ENCODE measurements around the gene TMEM80.
"Not testable (repeated sequence)": the region's sequence is repeated elsewhere in the genome, so short reads cannot be mapped to it uniquely, and the experiment has no call there.

Gene TMEM80

DNA sequence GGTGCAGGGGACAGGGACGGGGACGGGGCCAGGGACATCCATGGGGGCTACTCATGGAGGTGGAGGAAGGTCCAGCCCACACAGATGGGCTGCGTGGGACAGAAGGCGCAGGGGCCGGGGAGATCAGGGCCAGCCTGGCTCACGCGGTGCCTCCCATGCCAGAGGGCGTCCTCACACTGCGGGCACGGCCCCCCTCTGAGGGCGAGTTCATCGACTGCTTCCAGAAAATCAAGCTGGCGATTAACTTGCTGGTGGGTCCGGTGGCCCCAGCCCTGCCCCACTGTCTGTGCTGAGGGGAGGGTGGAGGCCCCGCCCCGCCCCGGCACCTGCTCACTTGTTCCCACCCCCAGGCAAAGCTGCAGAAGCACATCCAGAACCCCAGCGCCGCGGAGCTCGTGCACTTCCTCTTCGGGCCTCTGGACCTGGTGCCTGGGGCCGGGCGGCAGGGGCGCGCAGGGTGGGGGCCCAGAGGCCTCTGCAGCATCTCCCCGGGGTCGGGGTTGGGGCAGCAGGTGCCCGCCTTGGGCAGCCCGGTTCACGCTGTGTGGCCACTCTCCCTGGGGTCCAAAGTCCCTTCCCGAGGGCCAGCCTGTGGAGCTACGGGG lies 26.2 kb downstream of the TMEM80 start:
- no peak for DNase-seq (ENCODE audit: low spot score)

DNA sequence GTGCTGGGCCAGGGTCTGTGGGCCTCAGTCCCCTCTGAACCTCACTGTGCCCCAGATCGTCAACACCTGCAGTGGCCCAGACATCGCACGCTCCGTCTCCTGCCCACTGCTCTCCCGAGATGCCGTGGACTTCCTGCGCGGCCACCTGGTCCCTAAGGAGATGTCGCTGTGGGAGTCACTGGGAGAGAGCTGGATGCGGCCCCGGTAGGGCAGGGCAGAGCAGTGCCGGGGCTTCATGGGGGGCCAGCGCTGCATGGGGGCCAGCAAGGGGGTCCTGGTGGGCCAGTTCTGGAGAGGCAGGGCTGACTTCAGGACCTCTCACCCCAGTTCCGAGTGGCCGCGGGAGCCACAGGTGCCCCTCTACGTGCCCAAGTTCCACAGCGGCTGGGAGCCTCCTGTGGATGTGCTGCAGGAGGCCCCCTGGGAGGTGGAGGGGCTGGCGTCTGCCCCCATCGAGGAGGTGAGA lies 26.8 kb downstream of the TMEM80 start:
- no peak for DNase-seq (ENCODE audit: low spot score)

DNA sequence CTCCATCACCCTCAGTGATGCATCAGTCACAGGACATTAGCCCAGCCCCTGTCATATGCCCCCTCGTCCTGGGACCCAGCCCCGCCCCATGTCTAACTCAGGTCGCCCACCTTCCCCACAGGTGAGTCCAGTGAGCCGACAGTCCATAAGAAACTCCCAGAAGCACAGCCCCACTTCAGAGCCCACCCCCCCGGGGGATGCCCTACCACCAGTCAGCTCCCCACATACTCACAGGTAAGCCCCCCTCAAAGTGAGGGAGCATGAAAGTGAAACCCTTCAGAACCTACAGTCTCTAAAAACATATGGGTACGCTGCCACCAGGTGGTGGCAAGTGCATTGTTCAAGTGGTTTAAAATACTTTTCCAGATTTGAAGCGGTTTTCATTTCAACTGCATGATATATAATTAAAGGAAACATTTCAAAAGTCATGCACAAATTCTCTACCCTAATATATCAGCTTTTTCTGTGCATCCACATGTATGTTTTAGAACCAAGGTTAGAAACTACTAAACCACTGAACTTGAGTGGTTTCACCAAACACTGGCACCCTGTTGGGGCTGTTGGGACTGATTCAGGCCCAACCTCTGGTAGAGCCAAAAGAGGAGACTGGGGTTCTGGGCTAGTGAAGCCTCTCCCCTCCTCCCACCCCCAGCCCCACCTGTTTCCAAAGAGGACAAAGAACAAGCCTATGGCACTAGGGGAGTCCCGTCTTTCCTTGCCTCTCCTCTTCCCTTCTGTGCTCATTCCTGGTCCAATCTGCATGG lies 27.7 kb downstream of the TMEM80 start:
- DNase-seq (ENCODE audit: low spot score): peak; percentile 68

DNA sequence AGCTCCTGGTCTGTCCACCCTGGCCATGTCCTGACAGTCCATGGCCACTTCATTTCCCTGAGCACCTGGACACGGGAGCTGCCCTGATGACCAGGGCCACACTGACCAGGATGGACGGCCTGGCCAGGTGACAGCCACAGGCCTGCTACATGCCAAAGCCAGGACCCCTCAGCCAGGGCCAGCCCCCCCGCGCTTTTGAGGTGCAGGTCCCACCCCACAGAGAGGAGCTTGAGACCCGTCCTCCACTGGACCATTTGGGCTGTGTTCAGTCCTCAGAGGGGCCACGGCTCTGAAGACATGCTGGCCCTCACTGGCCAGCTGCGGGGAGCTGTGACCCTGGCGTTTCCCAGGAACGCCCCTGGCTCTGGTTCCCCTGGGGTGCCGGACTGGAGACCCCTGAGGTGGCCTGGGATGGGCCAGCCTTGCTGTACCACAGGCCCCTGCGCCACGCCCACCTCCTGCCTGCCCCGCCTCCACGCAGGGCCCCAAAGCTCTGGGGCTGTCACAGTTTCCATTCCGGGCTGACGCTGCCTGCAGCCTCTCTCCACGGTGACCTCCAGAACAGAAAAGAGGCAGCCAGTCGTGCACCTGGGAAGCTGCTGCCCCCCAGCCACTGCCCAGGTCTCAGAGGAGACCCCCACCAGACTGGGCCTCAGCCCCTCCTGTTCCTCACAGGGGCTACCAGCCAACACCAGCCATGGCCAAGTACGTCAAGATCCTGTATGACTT lies 28.6 kb downstream of the TMEM80 start:
- DNase-seq (ENCODE audit: low spot score): no peak

DNA sequence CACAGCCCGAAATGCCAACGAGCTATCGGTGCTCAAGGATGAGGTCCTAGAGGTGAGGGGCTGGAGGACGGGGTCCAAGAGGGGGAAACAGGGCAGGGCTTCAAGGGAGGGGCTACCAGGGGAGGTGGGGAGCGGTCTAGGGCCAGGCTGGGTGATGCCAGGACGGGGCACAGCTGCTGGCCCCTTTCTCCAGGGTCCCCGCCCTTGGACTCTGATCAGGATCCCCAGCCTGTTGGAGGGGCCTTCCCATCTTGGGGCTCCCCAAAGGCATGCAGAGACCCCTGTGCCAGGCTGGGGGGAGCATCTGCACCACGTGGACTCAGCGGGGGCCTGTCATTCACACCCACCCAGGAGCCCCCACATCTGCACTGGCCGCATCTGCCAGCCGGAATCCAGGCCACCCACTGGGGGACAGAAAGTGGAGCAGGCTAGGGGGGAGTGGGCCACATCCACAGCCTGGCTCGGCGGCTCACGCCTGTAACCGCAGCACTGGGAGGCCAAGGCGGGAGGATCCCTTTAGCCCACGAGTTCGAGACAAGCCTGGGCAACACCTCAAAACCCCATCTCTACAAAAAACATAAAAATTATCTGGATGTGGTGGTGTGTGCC lies 29.3 kb downstream of the TMEM80 start:
- DNase-seq (ENCODE audit: low spot score): no peak

DNA sequence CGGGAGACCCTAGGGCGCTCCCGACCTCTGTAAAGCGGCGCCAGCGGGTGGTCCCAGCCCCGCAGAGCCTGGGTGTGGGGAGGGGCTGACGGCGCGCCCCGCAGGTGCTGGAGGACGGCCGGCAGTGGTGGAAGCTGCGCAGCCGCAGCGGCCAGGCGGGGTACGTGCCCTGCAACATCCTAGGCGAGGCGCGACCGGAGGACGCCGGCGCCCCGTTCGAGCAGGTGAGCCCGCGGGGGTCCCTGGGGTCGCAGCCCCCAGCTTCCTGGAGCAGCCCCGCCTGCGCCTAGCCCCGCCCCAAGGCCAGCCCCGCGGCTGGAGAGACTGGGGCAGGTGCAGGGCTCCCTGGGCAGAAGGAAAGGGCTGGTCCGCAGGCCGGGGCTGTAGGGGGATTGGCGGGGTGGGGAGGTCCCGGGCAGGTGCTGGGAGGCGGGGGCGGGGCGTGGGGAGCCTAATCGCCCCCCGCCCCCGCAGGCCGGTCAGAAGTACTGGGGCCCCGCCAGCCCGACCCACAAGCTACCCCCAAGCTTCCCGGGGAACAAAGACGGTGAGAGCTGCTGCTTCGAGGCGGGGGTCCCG lies 30.1 kb downstream of the TMEM80 start:
- DNase-seq (ENCODE audit: low spot score): no peak

DNA sequence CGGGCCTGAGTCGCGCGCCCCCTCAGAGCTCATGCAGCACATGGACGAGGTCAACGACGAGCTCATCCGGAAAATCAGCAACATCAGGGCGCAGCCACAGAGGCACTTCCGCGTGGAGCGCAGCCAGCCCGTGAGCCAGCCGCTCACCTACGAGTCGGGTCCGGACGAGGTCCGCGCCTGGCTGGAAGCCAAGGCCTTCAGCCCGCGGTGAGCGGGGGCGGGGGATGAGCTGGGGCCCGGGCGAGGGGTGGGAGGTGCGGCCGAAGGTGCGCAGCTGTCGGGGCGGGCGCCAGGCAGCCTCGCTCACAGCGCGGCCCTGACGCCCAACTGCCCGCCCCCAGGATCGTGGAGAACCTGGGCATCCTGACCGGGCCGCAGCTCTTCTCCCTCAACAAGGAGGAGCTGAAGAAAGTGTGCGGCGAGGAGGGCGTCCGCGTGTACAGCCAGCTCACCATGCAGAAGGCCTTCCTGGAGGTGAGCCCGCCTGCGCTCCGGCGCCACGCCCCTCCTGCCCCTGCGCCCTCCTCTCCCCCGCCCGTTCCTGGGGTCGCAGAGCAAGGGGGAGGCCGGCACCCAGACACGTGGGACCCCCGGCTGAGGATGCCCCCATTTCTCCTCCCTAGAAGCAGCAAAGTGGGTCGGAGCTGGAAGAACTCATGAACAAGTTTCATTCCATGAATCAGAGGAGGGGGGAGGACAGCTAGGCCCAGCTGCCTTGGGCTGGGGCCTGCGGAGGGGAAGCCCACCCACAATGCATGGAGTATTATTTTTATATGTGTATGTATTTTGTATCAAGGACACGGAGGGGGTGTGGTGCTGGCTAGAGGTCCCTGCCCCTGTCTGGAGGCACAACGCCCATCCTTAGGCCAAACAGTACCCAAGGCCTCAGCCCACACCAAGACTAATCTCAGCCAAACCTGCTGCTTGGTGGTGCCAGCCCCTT lies 30.9 kb downstream of the TMEM80 start:
- no peak for DNase-seq (ENCODE audit: low spot score)

DNA sequence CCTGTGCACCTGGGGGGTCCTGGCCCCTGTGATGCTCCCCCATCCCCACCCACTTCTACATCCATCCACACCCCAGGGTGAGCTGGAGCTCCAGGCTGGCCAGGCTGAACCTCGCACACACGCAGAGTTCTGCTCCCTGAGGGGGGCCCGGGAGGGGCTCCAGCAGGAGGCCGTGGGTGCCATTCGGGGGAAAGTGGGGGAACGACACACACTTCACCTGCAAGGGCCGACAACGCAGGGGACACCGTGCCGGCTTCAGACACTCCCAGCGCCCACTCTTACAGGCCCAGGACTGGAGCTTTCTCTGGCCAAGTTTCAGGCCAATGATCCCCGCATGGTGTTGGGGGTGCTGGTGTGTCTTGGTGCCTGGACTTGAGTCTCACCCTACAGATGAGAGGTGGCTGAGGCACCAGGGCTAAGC lies 31.7 kb downstream of the TMEM80 start:
- DNase-seq (ENCODE audit: low spot score): no peak

DNA sequence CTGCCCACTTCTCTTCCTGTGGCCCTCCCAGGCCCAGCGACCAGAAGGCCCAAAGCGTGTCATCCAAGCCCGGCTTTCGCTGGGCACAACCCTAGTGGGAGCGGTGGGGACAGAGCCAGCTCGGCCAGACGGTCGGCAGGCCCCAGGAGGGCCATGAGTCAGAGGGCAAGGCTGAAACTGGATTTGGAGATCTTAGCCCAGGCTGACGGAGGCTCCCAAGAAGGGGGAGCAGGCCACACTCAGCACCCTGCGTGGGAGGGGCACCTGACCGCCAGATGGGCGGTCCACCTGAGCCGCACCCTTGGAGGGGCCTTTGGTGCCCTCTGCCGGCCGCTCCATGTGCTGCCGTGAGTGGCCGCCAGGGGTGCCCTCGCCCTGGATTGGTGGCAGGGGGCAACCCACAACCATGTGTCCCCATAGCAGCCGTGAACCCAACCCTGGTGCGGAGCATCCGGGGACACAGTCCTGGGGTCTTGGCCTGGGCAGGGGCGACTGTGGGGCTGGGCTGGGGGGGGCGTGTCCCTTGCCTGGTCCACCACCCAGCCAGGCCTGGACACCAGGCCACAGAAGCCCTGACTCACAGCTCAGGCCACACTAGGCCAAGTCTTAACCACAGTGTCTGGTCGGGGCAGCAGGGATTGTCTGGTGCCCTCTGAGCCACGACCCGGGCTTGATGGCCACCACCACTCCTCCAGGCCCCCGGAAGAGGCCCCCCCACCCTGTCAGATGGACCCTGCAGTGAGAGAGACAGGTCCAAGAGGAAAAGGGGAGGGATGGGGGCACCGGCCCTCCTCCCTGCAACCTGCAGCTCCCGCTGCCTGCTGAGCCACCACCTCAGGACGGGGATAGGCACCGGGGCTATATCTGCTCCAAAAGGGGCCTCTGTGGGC lies 32.5 kb downstream of the TMEM80 start:
- DNase-seq (ENCODE audit: low spot score): peak; percentile 98

DNA sequence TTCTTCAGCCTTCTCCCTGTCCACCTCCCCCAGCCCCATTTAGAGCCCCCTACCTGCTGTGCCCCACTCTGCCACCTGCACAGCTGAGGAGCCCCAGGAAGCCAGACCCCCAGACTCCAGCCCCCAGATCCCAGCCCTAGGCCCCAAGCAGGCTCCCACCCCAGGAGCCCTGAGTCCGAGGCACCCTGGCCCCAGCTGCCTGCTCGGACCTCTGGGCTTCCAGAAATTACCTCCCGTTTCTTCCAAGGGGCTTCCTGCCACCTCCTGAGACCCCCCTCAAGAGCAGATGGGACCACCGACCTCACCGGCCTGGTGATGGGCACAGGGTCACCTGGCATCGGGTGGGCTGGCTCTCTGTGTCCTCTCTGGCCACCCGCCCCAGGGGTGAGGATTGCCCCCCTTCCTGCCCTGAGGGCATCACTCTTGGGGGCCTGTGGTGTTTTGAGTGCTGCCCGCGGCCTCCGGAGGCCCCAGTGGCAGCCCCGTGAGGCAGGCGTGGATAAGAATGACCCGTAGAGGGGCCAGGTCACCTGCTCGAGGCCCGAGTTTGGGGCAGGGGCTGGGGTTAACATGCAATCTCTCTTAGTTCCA lies 33.4 kb downstream of the TMEM80 start:
- no peak for DNase-seq (ENCODE audit: low spot score)

DNA sequence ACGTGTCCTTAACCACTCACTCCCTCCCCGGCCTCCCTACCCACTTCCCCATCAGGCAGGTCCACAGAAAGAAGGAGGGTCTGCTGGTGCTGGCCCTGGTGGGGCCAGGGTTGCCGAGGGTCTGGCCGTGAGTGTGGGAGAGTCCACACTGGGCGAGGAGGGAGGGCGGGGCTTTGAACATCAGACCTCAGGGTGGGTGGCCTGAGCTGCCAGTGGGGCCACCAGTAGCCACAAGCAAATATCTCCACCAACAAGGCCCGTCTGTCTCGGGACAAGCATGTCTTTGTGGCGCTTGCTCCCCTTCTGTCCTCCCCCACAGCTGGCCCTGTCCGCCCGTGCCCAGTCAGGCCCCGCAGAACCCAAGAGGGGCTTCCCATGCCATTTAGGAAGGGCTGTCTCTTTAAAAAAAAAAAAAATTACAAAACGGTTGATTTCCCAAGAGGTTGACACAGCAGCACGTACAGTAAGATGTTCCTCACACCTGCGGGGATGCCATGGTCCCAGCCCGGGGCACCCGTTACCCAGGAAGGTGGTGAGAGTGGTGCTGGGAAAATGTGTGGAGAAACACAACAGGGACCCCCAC lies 34.0 kb downstream of the TMEM80 start:
- no peak for DNase-seq (ENCODE audit: low spot score)

DNA sequence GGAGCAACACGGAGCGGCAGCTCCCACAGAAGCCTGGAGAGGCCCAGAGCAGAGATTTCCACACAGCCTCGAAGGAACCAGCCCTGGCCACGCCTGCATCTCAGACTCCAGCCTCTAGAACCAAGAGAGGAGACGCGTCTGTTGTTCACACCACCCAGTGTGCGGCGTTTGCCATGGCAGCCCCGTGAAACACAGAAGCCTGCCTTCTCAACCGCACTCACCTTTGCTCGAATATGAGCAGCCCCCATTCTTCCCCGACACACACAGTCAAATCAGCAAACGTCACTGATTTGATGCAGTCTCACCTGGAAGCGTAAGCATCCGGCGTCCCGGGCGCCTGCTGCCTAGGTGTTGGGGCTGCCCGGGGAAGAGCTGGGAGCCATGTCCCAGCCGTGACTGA lies 37.5 kb downstream of the TMEM80 start:
- no peak for DNase-seq (ENCODE audit: low spot score)

DNA sequence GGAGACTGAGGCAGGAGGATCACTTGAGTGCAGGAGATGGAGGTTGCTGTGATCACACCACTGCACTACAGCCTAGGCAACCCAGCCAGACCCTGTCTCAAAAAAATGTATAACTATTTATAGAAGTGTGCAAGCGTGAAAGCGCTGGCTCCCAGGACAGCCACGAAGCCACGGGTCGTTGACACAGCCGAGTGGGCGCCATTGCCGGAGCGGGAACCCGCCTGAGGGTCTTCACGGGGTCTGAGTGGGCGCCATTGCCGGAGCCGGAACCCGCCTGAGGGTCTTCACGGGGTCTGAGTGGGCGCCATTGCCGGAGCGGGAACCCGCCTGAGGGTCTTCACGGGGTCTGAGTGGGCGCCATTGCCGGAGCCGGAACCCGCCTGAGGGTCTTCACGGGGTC lies 38.9 kb downstream of the TMEM80 start:
- not testable (repeated sequence) for DNase-seq (ENCODE audit: low spot score)

DNA sequence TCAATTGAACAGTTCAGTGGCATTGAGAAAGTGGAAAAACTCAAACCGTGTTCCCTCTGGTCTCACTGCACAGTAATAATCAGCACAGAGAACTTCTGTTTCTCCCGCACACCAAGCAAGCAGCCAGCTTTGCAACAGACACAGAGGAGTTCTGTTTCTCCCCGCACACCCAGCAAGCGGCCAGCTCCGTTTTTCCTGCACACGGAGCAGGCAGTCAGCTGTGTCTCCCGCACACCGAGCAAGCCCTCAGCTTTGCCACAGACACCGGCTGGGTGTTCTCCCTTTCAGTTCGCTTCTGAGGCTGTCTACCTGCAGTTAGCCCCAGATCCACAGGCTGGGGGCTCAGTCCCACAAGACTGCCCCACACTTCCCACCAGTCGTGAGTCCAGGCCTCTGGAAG lies 41.8 kb downstream of the TMEM80 start:
- no peak for DNase-seq (ENCODE audit: low spot score)

DNA sequence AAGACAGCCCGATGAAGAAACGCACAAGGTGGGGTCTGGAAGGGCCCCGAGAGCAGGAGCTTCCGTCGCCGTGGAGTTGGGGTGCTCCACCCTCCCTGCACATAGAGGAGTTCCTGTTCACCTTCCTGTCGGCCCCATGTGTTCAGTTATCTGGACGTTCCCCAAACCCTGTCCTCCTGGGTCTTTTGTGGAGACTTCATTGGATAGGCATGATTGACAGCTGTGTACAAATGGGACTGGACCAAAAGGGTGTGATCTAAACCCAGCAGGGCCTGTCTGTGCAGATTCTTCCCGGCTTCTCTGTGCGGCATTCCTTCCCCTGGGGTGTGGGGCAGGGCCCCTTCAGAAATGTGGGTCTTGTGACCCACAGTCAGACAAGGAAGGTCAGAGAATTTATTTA lies 42.3 kb downstream of the TMEM80 start:
- not testable (repeated sequence) for DNase-seq (ENCODE audit: low spot score)

DNA sequence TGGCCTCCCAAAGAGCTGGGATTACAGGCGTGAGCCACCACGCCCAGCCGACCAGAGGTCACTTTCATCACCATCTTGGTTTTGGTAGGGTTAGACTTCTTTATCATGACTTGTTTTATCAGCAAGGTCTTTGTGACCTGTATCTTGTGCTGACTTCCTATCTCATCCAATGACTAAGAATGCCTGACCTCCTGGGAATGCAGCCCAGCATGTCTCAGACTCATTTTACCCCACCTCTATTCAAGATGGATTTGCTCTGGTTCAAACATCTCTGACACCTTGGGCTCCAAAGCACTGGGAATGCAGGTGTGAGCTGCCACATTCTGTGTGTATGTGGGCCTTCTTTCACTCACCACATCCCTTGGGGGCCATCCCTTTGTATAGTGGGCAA lies 46.5 kb downstream of the TMEM80 start:
- DNase-seq (ENCODE audit: low spot score): no peak

DNA sequence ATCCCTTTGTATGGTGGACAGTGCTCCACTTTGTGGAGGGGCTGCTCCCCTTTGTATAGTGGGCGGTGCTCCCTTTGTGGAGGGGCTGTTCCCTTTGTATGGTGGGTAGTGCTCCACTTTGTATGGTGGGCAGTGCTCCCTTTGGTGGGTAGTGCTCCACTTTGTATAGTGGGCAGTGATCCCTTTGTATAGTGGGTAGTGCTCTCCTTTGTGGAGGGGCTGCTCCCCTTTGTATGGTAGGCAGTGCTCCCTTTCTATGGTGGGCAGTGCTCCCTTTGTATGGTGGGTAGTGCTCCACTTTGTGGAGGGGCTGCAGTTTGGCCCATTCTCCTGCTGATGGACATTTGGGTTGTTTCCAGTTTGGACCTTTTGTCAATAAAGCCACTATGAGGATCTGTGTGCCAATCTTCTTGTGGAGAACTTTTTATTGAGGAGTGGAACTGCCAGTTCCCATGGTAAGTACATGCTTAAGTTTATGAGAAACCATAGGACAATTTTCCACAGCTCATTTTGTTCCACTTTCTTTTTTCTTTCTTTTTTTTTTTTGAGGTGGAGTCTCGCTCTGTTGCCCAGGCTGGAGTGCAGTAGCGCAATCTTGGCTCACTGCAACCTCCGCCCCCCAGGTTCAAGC lies 47.1 kb downstream of the TMEM80 start:
- no peak for DNase-seq (ENCODE audit: low spot score)

DNA sequence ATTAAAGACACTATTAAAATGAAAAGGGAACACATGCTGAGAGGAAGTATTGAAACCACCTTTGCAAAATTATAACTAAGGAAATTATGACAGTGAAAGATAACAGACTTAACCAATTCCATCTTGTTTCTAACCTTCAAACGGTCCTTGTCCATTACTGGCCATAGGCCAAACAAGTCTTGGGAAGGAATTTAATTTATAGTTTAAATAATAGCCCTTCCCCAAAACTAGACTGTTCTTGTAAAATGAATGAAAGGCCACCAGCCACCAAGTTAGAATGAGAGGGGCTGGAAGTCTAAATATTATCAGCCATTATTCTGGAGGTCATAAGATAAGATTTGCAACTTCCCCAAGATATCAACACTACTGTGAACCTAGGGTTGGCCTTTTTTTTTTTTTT lies 49.8 kb downstream of the TMEM80 start:
- DNase-seq (ENCODE audit: low spot score): no peak

All from hepatic stellate cell (primary cell).